ENCODE results near the gene PNKP.

Gene PNKP

GRCh38 chr19:49874503-49875157 lies 7.3 kb upstream of the PNKP start:
- DNase-seq = no peak

GRCh38 chr19:49873834-49874233 lies 6.5 kb upstream of the PNKP start:
- no peak for DNase-seq

- DNase-seq = no peak
Measured at GRCh38 chr19:49873129-49873521, 5.7 kb upstream of the PNKP start.

- DNase-seq = no peak
Measured at GRCh38 chr19:49872245-49873128, 5.1 kb upstream of the PNKP start.

GRCh38 chr19:49871349-49871985 lies 4.1 kb upstream of the PNKP start:
- DNase-seq = no peak

- no peak for DNase-seq
Measured at GRCh38 chr19:49870309-49870901, 3.0 kb upstream of the PNKP start.

- peak; percentile 92 for DNase-seq
Measured at GRCh38 chr19:49869484-49870308, 2.3 kb upstream of the PNKP start.

GRCh38 chr19:49869009-49869483 lies 1.7 kb upstream of the PNKP start:
- DNase-seq = no peak

- DNase-seq = no peak
Measured at GRCh38 chr19:49864890-49865289, 2.5 kb downstream of the PNKP start.

GRCh38 chr19:49863935-49864320 lies 3.4 kb downstream of the PNKP start:
- no peak for DNase-seq

- DNase-seq = no peak
Measured at GRCh38 chr19:49863254-49863934, 4.0 kb downstream of the PNKP start.

- DNase-seq = peak; percentile 56
Measured at GRCh38 chr19:49862391-49863253, 4.8 kb downstream of the PNKP start.

GRCh38 chr19:49861541-49862378 lies 5.6 kb downstream of the PNKP start:
- no peak for DNase-seq

- DNase-seq = no peak
Measured at GRCh38 chr19:49861107-49861506, 6.3 kb downstream of the PNKP start.

- no peak for DNase-seq
Measured at GRCh38 chr19:49860336-49861102, 6.9 kb downstream of the PNKP start.

- DNase-seq = no peak
Measured at GRCh38 chr19:49859682-49860335, 7.6 kb downstream of the PNKP start.

- no peak for DNase-seq
Measured at GRCh38 chr19:49858088-49858985, 9.0 kb downstream of the PNKP start.

GRCh38 chr19:49857838-49858087 lies 9.6 kb downstream of the PNKP start:
- no peak for DNase-seq
